Liver (tissue), 9 donors: Measurements from ENCODE around the gene ARID5B. TPM values are rescaled to one million over a fixed set of nuclear protein-coding genes. Genes with fewer than 3 reads are reported as not detected.

ENCODE experiments used
- DNase-seq: peaks from one replicate; pipeline ENCODE4 v3.0.0-alpha.2; 2017; ENCODE audit warnings: low spot score
- H3K27ac ChIP-seq, 2 donors: one replicate each; pipeline ENCODE4 v1.7.0; 2013; ENCODE audit warnings: inconsistent platforms in 2 of 2, low read length in 2 of 2, control low read depth in 1 of 2, low read depth in 1 of 2, mild to moderate bottlenecking in 1 of 2
- H3K27me3 ChIP-seq, 4 donors: one replicate each; pipeline versions ENCODE4 v1.6.1 to v1.7.0; 2013; ENCODE audit warnings: low read length in 3 of 4, inconsistent platforms in 1 of 4, mild to moderate bottlenecking in 1 of 4, moderate library complexity in 1 of 4; ENCODE audit not compliant: control insufficient read depth in 4 of 4, insufficient read depth in 4 of 4
- H3K36me3 ChIP-seq, 4 donors: one replicate each; pipeline versions ENCODE4 v1.6.1 to v1.7.0; 2013; ENCODE audit warnings: low read length in 3 of 4, mild to moderate bottlenecking in 3 of 4, low read depth in 1 of 4, moderate library complexity in 1 of 4; ENCODE audit not compliant: control insufficient read depth in 4 of 4, insufficient read depth in 3 of 4
- H3K4me1 ChIP-seq, 4 donors: one replicate each; pipeline versions ENCODE4 v1.6.1 to v1.7.0; 2013; ENCODE audit warnings: low read length in 3 of 4, mild to moderate bottlenecking in 3 of 4, moderate library complexity in 1 of 4; ENCODE audit not compliant: control insufficient read depth in 4 of 4, insufficient read depth in 4 of 4
- H3K4me3 ChIP-seq, 3 donors: one replicate each; pipeline versions ENCODE4 v1.6.1 to v1.7.0; 2013; ENCODE audit warnings: low read length in 3 of 3, control low read depth in 1 of 3, low read depth in 1 of 3, mild to moderate bottlenecking in 1 of 3
- H3K9ac ChIP-seq, 2 donors: one replicate each; pipeline ENCODE4 v1.7.0; 2013; ENCODE audit warnings: low read length in 2 of 2, mild to moderate bottlenecking in 2 of 2, moderate library complexity in 2 of 2, control low read depth in 1 of 2, low read depth in 1 of 2
- H3K9me3 ChIP-seq, 4 donors: one replicate each; pipeline versions ENCODE4 v1.6.1 to v1.7.0; 2013; ENCODE audit warnings: low read length in 3 of 4; ENCODE audit not compliant: control insufficient read depth in 4 of 4
- ATF3 ChIP-seq: IDR thresholded peaks from 2 replicates; pipeline ENCODE4 v1.6.1; 2016; ENCODE audit warnings: antibody characterized with exemption
- CTCF ChIP-seq: fragments of 150-350 bp; IDR thresholded peaks from 2 replicates; pipeline ENCODE4 v1.5.1; 2017; ENCODE audit warnings: improper control_type of control experiment, low read depth, low read length; ENCODE audit not compliant: missing input control
- EGR1 ChIP-seq, 2 donors: IDR thresholded peaks; 2 replicates each; pipeline ENCODE4 v1.6.1; 2016 to 2018; ENCODE audit warnings: antibody characterized with exemption in 2 of 2, low read depth in 2 of 2
- FOXA1 ChIP-seq: IDR thresholded peaks from 2 replicates; pipeline ENCODE4 v1.6.1; 2016; ENCODE audit warnings: antibody characterized with exemption
- FOXA2 ChIP-seq: IDR thresholded peaks from 2 replicates; pipeline ENCODE4 v1.6.1; 2016; ENCODE audit warnings: antibody characterized with exemption
- GABPA ChIP-seq, 2 donors: IDR thresholded peaks in 1 of 2; conservative IDR thresholded peaks in 1 of 2; 2 replicates each; pipeline ENCODE4 v1.6.1; 2016; ENCODE audit warnings: antibody characterized with exemption in 2 of 2, mild to moderate bottlenecking in 1 of 2, moderate library complexity in 1 of 2
- HNF4A ChIP-seq, 2 donors: conservative IDR thresholded peaks; 2 replicates each; pipeline ENCODE4 v1.6.1; 2016; ENCODE audit warnings: antibody characterized with exemption in 2 of 2, mild to moderate bottlenecking in 2 of 2
- HNF4G ChIP-seq: IDR thresholded peaks from 2 replicates; pipeline ENCODE4 v1.6.1; 2016; ENCODE audit warnings: antibody characterized with exemption
- MAX ChIP-seq: IDR thresholded peaks from 2 replicates; pipeline ENCODE4 v1.6.1; 2016; ENCODE audit warnings: antibody characterized with exemption
- NR2F2 ChIP-seq: IDR thresholded peaks from 2 replicates; pipeline ENCODE4 v1.6.1; 2016; ENCODE audit warnings: antibody characterized with exemption
- RAD21 ChIP-seq, 2 donors: IDR thresholded peaks; 2 replicates each; pipeline ENCODE4 v1.6.1; 2016; ENCODE audit warnings: antibody characterized with exemption in 2 of 2, mild to moderate bottlenecking in 2 of 2
- REST ChIP-seq: IDR thresholded peaks from 2 replicates; pipeline ENCODE4 v1.6.1; 2016; ENCODE audit warnings: antibody characterized with exemption, mild to moderate bottlenecking
- RXRA ChIP-seq, 2 donors: IDR thresholded peaks; 2 replicates each; pipeline ENCODE4 v1.6.1; 2017 to 2018; ENCODE audit warnings: antibody characterized with exemption in 2 of 2, mild to moderate bottlenecking in 1 of 2
- SP1 ChIP-seq: IDR thresholded peaks from 2 replicates; pipeline ENCODE4 v1.6.1; 2018; ENCODE audit warnings: antibody characterized with exemption, mild to moderate bottlenecking
- TAF1 ChIP-seq: conservative IDR thresholded peaks from 2 replicates; pipeline ENCODE4 v1.6.1; 2016; ENCODE audit warnings: antibody characterized with exemption, mild to moderate bottlenecking
- YY1 ChIP-seq: IDR thresholded peaks from 2 replicates; pipeline ENCODE4 v1.6.1; 2016; ENCODE audit warnings: antibody characterized with exemption, mild to moderate bottlenecking
- ZBTB33 ChIP-seq: IDR thresholded peaks from 2 replicates; pipeline ENCODE4 v1.6.1; 2016; ENCODE audit warnings: antibody characterized with exemption
- WGBS: extraction: QIAGEN DNeasy Blood & Tissue Kit; methylation state at CpG from one replicate; pipeline ENCODE4 v1.1.7; 2013; 5-methylcytosine and 5-hydroxymethylcytosine counted together
- polyA plus RNA-seq, 2 donors: library from polyadenylated mRNA; stranded (reverse) in 1 of 2; unstranded in 1 of 2; fragments of 200-250 nt in 1 of 2; fragments of >200 nt in 1 of 2; fragmentation: Nextera tagmentation in 1 of 2; extraction: Ambion mirVana in 1 of 2; gene quantifications; one replicate each; pipeline versions ENCODE4 v1.2.1 to v1.2.3, GENCODE V29; 2013 to 2015
- total RNA-seq, 2 donors: library from RNA; depleted of rRNA; stranded (reverse); fragments of >200 nt; gene quantifications; one replicate each; pipeline ENCODE4 v1.2.3, GENCODE V29; 2014
- donor health status: healthy.
- donor health status: healthy.
- donor health status: healthy.
- donor health status: healthy.
- donor health status: healthy.

ARID5B gene
- total and polyA plus RNA-seq, 4 donors = 1.3 to 6.4 (median 5.2) TPM

- TF ChIP-seq ATF3 (no peak), RAD21 (IDR thresholded peaks at IDR 0.05) (no peak), TAF1 (no peak)
Observed at GRCh38 chr10:62109587-62110293, 208.2 kb downstream of the ARID5B start (continued).

GRCh38 chr10:62112300-62112699 is 210.8 kb downstream of the ARID5B start:
- no peak overlapping the region for H3K9ac ChIP-seq
- no peaks in the 10 kb centered on the region for H3K36me3 ChIP-seq
- H3K27me3 ChIP-seq = no peaks in the 10 kb centered on the region
- no peak overlapping the region for H3K4me3 ChIP-seq
- no peak overlapping the region for H3K27ac ChIP-seq
- TF ChIP-seq NR2F2 (no peak), TAF1 (no peak), EGR1 (IDR thresholded peaks at IDR 0.05; ENCODE audit: low read depth in 2 of 2) (no peak), RXRA (IDR thresholded peaks at IDR 0.05) (no peak), FOXA1 (no peak), REST (no peak), HNF4G (no peak), HNF4A (conservative IDR thresholded peaks at IDR 0.05) (no peak), GABPA (IDR thresholded peaks at IDR 0.05 in 1 of 2, conservative IDR thresholded peaks at IDR 0.05 in 1 of 2) (no peak), MAX (no peak)
- DNase-seq = no peak
- H3K4me1 ChIP-seq = no peaks in the 10 kb centered on the region
- H3K9me3 ChIP-seq = no peaks in the 10 kb centered on the region

- no peaks in the 10 kb centered on the region for H3K27me3 ChIP-seq
- DNase-seq = no peak
- TF ChIP-seq YY1 (no peak), RXRA (IDR thresholded peaks at IDR 0.05) (no peak), CTCF (no peak), FOXA1 (no peak), TAF1 (no peak), RAD21 (IDR thresholded peaks at IDR 0.05) (no peak), ZBTB33 (no peak), EGR1 (IDR thresholded peaks at IDR 0.05; ENCODE audit: low read depth in 2 of 2) (no peak), FOXA2 (no peak), HNF4G (no peak), GABPA (IDR thresholded peaks at IDR 0.05 in 1 of 2, conservative IDR thresholded peaks at IDR 0.05 in 1 of 2) (no peak), SP1 (no peak), NR2F2 (no peak), REST (no peak), MAX (no peak)
- H3K9me3 ChIP-seq = no peaks in the 10 kb centered on the region
- no peak overlapping the region for H3K9ac ChIP-seq
- no peaks in the 10 kb centered on the region for H3K36me3 ChIP-seq
- H3K27ac ChIP-seq = no peak overlapping the region
- no peak overlapping the region for H3K4me3 ChIP-seq
- no peaks in the 10 kb centered on the region for H3K4me1 ChIP-seq
- 81% methylated on average over 4 of the region's 4 CpGs for WGBS
Observed at GRCh38 chr10:62112963-62113362, 211.5 kb downstream of the ARID5B start.
